H1 (cell line): Measurements from ENCODE around the gene SLC47A2. TPM values are rescaled to one million over a fixed set of nuclear protein-coding genes. Genes with fewer than 3 reads are reported as not detected.
A peak's percentile ranks its signal among the peaks of the same experiment; 100 is the strongest.

Source experiments
- CTCF ChIA-PET: fragments of 300-600 bp; sonication (Branson Sonifier 250); formaldehyde crosslinking; loops from one replicate; lab custom pipeline; 2021; ENCODE audit not compliant: partially characterized antibody; lab: Charles Lee
- POLR2A ChIA-PET: fragments of 300-600 bp; sonication (Branson Sonifier 250); formaldehyde crosslinking; loops from one replicate; lab custom pipeline; 2021; ENCODE audit warnings: inconsistent platforms; ENCODE audit not compliant: partially characterized antibody; lab: Charles Lee
- DNase-seq, 2 experiments: peaks; one replicate each; pipeline versions ENCODE4 v3.0.0 to v3.0.0-alpha.2; 2010 to 2022; ENCODE audit warnings: low spot score in 2 of 2, low read depth in 1 of 2, mixed read lengths in 1 of 2
- FAIRE-seq: peaks from 2 replicates; lab custom pipeline; 2011; peaks lifted over from hg19 to GRCh38; lab: Jason Lieb, UNC
- H2AFZ ChIP-seq: 2 replicates; pipeline ENCODE4 v1.8.1; 2012; ENCODE audit warnings: low read length, inconsistent platforms
- H2AK5ac ChIP-seq: 2 replicates; pipeline ENCODE4 v1.6.1; 2013; ENCODE audit warnings: low read depth, low read length
- H2BK120ac ChIP-seq: replicated peaks from 2 replicates; pipeline ENCODE3; 2013; ENCODE audit warnings: low read depth, low read length, inconsistent platforms
- H2BK12ac ChIP-seq: 2 replicates; pipeline ENCODE4 v1.6.1; 2013; ENCODE audit warnings: low read depth, low read length
- H2BK15ac ChIP-seq: 2 replicates; pipeline ENCODE4 v1.6.1; 2013; ENCODE audit warnings: low read length
- H2BK20ac ChIP-seq: 2 replicates; pipeline ENCODE4 v1.6.1; 2013; ENCODE audit warnings: low read length
- H2BK5ac ChIP-seq: 2 replicates; pipeline ENCODE4 v1.6.1; 2013; ENCODE audit warnings: low read depth, low read length
- H3K14ac ChIP-seq: 2 replicates; pipeline ENCODE4 v1.6.1; 2013; ENCODE audit warnings: inconsistent platforms; ENCODE audit not compliant: insufficient read length
- H3K18ac ChIP-seq: 2 replicates; pipeline ENCODE4 v1.6.1; 2013; ENCODE audit warnings: low read length; ENCODE audit errors: extremely low read depth
- H3K23ac ChIP-seq: 2 replicates; pipeline ENCODE4 v1.6.1; 2013; ENCODE audit warnings: inconsistent platforms; ENCODE audit not compliant: insufficient read length
- H3K23me2 ChIP-seq: 2 replicates; pipeline ENCODE4 v1.6.1; 2013; ENCODE audit warnings: low read depth, low read length
- H3K27ac ChIP-seq: 2 replicates; pipeline ENCODE4 v1.6.1; 2011; ENCODE audit warnings: low read depth, low read length, inconsistent platforms
- H3K27me3 ChIP-seq, 4 experiments: replicated peaks in 1 of 4; 1 replicate in 1 of 4; 2 replicates in 3 of 4; pipeline versions ENCODE4 v1.6.1 to v1.8.1; 2011 to 2013; ENCODE audit warnings: low read length in 3 of 4, mild to moderate bottlenecking in 3 of 4, inconsistent platforms in 2 of 4, mixed read lengths in 2 of 4, moderate library complexity in 1 of 4; ENCODE audit not compliant: control insufficient read depth in 3 of 4, insufficient read depth in 3 of 4; ENCODE audit errors: extremely low read depth in 1 of 4
- H3K36me3 ChIP-seq, 4 experiments: 2 replicates each; pipeline versions ENCODE4 v1.6.1 to v1.8.1; 2011 to 2013; ENCODE audit warnings: mild to moderate bottlenecking in 4 of 4, low read length in 3 of 4, moderate library complexity in 2 of 4, control low read depth in 1 of 4, inconsistent platforms in 1 of 4; ENCODE audit not compliant: insufficient read depth in 4 of 4, control insufficient read depth in 2 of 4
- H3K4ac ChIP-seq: replicated peaks from 2 replicates; pipeline ENCODE3; 2013; ENCODE audit warnings: low read length, low read depth, mixed read lengths, inconsistent platforms; ENCODE audit not compliant: insufficient read length
- H3K4me1 ChIP-seq, 4 experiments: replicated peaks in 1 of 4; 1 replicate in 1 of 4; 2 replicates in 3 of 4; pipeline versions ENCODE4 v1.6.1 to v1.8.1; 2011 to 2013; ENCODE audit warnings: low read length in 3 of 4, inconsistent platforms in 2 of 4, mixed read lengths in 1 of 4; ENCODE audit not compliant: insufficient read depth in 4 of 4, control insufficient read depth in 3 of 4
- H3K4me2 ChIP-seq, 2 experiments: 2 replicates each; pipeline versions ENCODE4 v1.6.1 to v1.8.1; 2011 to 2013; ENCODE audit warnings: low read depth in 2 of 2, low read length in 2 of 2, control low read depth in 1 of 2, inconsistent platforms in 1 of 2, mild to moderate bottlenecking in 1 of 2; ENCODE audit not compliant: insufficient read depth in 1 of 2
- H3K4me3 ChIP-seq, 4 experiments: fragments of 200-600, 300-600 bp in 1 of 4; sonication (generic), shearing (Covaris generic), sonication (Bioruptor Twin) in 1 of 4; 2 replicates each; pipeline versions ENCODE4 v1.5.1 to v1.8.1; 2011 to 2016; ENCODE audit warnings: low read length in 4 of 4, low read depth in 3 of 4, control low read depth in 2 of 4, inconsistent platforms in 2 of 4, mild to moderate bottlenecking in 2 of 4, mixed read lengths in 1 of 4, moderate library complexity in 1 of 4; ENCODE audit not compliant: insufficient read depth in 2 of 4; ENCODE audit errors: extremely low read depth in 1 of 4
- H3K56ac ChIP-seq: replicated peaks from 2 replicates; pipeline ENCODE3; 2013; ENCODE audit warnings: low read depth, mild to moderate bottlenecking, mixed read lengths, low read length, inconsistent platforms; ENCODE audit not compliant: insufficient read length
- H3K79me1 ChIP-seq: 2 replicates; pipeline ENCODE4 v1.6.1; 2013; ENCODE audit warnings: low read depth, low read length, control low read depth
- H3K79me2 ChIP-seq, 2 experiments: 2 replicates each; pipeline versions ENCODE4 v1.6.1 to v1.8.1; 2012 to 2013; ENCODE audit warnings: low read length in 2 of 2, mild to moderate bottlenecking in 2 of 2, inconsistent platforms in 1 of 2; ENCODE audit not compliant: insufficient read depth in 2 of 2, control insufficient read depth in 1 of 2
- H3K9ac ChIP-seq, 4 experiments: replicated peaks in 1 of 4; 1 replicate in 1 of 4; 2 replicates in 3 of 4; pipeline versions ENCODE4 v1.6.1 to v1.8.1; 2011 to 2013; ENCODE audit warnings: low read depth in 3 of 4, low read length in 3 of 4, control low read depth in 2 of 4, mild to moderate bottlenecking in 2 of 4, moderate library complexity in 2 of 4, inconsistent platforms in 1 of 4; ENCODE audit errors: extremely low read depth in 1 of 4
- H3K9me3 ChIP-seq, 2 experiments: 2 replicates each; pipeline versions ENCODE4 v1.6.1 to v1.8.1; 2012 to 2013; ENCODE audit warnings: mild to moderate bottlenecking in 2 of 2, moderate library complexity in 2 of 2, control low read depth in 1 of 2, inconsistent platforms in 1 of 2, low read depth in 1 of 2, low read length in 1 of 2, mixed read lengths in 1 of 2; ENCODE audit not compliant: insufficient read depth in 2 of 2
- H4K20me1 ChIP-seq, 2 experiments: replicated peaks in 1 of 2; 2 replicates each; pipeline versions ENCODE3 to v1.8.1; 2011 to 2013; ENCODE audit warnings: inconsistent platforms in 2 of 2, low read length in 2 of 2, mild to moderate bottlenecking in 1 of 2; ENCODE audit not compliant: insufficient read depth in 2 of 2, control insufficient read depth in 1 of 2
- H4K5ac ChIP-seq: 2 replicates; pipeline ENCODE4 v1.6.1; 2013; ENCODE audit warnings: low read length, low read depth, mixed read lengths, inconsistent platforms; ENCODE audit not compliant: insufficient read length
- H4K8ac ChIP-seq: 2 replicates; pipeline ENCODE4 v1.8.0; 2013; ENCODE audit warnings: mild to moderate bottlenecking, moderate library complexity, low read length, inconsistent platforms; ENCODE audit not compliant: insufficient read depth; ENCODE audit errors: extremely low read depth
- H4K91ac ChIP-seq: replicated peaks from 2 replicates; pipeline ENCODE3; 2013; ENCODE audit warnings: low read length, mixed read lengths, inconsistent platforms; ENCODE audit not compliant: insufficient read length
- CTCF ChIP-seq, 3 experiments: IDR thresholded peaks; 1 replicate in 2 of 3; 2 replicates in 1 of 3; pipeline versions ENCODE4 v1.5.1 to v1.6.1; 2011; ENCODE audit warnings: low read length in 3 of 3, mild to moderate bottlenecking in 3 of 3, inconsistent platforms in 2 of 3, low read depth in 1 of 3, moderate library complexity in 1 of 3; ENCODE audit not compliant: insufficient read depth in 1 of 3; ENCODE audit errors: control extremely low read depth in 1 of 3
- EGR1 ChIP-seq: IDR thresholded peaks from 2 replicates; pipeline ENCODE4 v1.6.1; 2011; ENCODE audit warnings: low read depth, low read length, borderline replicate concordance
- EZH2 ChIP-seq: fragments of 200-600 bp; sonication (generic); IDR thresholded peaks from 2 replicates; pipeline ENCODE4 v1.7.1; 2012; ENCODE audit warnings: low read depth, mild to moderate bottlenecking, moderate library complexity, low read length, inconsistent platforms; ENCODE audit not compliant: severe bottlenecking
- NANOG ChIP-seq: IDR thresholded peaks from 2 replicates; pipeline ENCODE4 v1.6.1; 2011; ENCODE audit warnings: low read length, low read depth, mild to moderate bottlenecking, inconsistent platforms; ENCODE audit not compliant: insufficient read depth, poor library complexity, severe bottlenecking
- PHF8 ChIP-seq: fragments of 200-600 bp; sonication (generic); conservative IDR thresholded peaks from 2 replicates; pipeline ENCODE4 v1.7.1; 2012; ENCODE audit warnings: low read depth, mild to moderate bottlenecking, inconsistent platforms, low read length, moderate library complexity
- SUZ12 ChIP-seq: fragments of 200-600 bp; sonication (generic); IDR thresholded peaks from 2 replicates; pipeline ENCODE4 v1.6.1; 2012; ENCODE audit warnings: mild to moderate bottlenecking, inconsistent platforms, low read length, moderate library complexity, mixed read lengths
- TEAD4 ChIP-seq: IDR thresholded peaks from 2 replicates; pipeline ENCODE4 v1.6.1; 2012; ENCODE audit warnings: low read depth, low read length, inconsistent platforms, mixed read lengths
- WGBS, 2 experiments: shearing (Covaris generic) in 1 of 2; methylation state at CpG; one replicate each; pipeline versions ENCODE4 v1.1.6 to v1.1.7; 2013 to 2015; ENCODE audit warnings: low lambda C conversion rate in 2 of 2, mixed read lengths in 2 of 2, inconsistent platforms in 1 of 2, low coverage in 1 of 2, missing lambda C conversion rate in 1 of 2; ENCODE audit not compliant: insufficient replicate concordance in 2 of 2, insufficient coverage in 1 of 2, insufficient read length in 1 of 2; ENCODE audit errors: extremely low coverage in 1 of 2, missing lambda C conversion rate in 1 of 2; 5-methylcytosine and 5-hydroxymethylcytosine counted together
- polyA plus RNA-seq, 7 experiments: library from polyadenylated mRNA; depleted of rRNA in 3 of 7; stranded (reverse) in 5 of 7; unstranded in 2 of 7; fragments of >200 nt in 5 of 7; fragments of 200-250 nt in 2 of 7; gene quantifications; 1 replicate in 5 of 7; 2 replicates in 1 of 7; 4 replicates in 1 of 7; pipeline versions ENCODE4 v1.2.1 to v1.2.3, GENCODE V29; 2011 to 2013; ENCODE audit warnings: missing spikeins in 2 of 7, mixed read lengths in 2 of 7
- total RNA-seq: library from RNA; stranded (reverse); fragmentation: NEBNext Ultra II Directional; extraction: Animal tissue kit (Norgen Biotek cat#: 25700); gene quantifications from 2 replicates; pipeline ENCODE4 v1.2.1, GENCODE V29; 2021

The SLC47A2 gene
- total and polyA plus RNA-seq, 2 of the 8 experiments (the other 6 are each of a cell fraction or from before 2014, with no cell fraction given), result not detected

GRCh38 chr17:19705201-19705600 is 11.2 kb downstream of the SLC47A2 start:
- H4K91ac ChIP-seq, result no peak overlapping the region
- no peaks in the 10 kb centered on the region for H3K36me3 ChIP-seq
- no peak overlapping the region for H3K9ac ChIP-seq
- H3K4me3 ChIP-seq, result no peak overlapping the region
- no peak overlapping the region for H2AFZ ChIP-seq
- H2BK15ac ChIP-seq, result no peak overlapping the region
- H3K79me2 ChIP-seq, result no peaks in the 10 kb centered on the region
- H4K8ac ChIP-seq, result no peak overlapping the region
- no peaks in the 10 kb centered on the region for H4K20me1 ChIP-seq
- no peak for FAIRE-seq
- no peak overlapping the region for H3K4me2 ChIP-seq
- H3K4ac ChIP-seq, result no peak overlapping the region
- H2BK20ac ChIP-seq, result 0 out of 2 replicates have a peak overlapping the region, but pooled peaks have one; percentile 10
- no peak overlapping the region for H2BK120ac ChIP-seq
- H2BK12ac ChIP-seq, result 0 out of 2 replicates have a peak overlapping the region, but pooled peaks have one; percentile 60
- H3K56ac ChIP-seq, result no peak overlapping the region
- H2BK5ac ChIP-seq, result no peak overlapping the region
- H3K18ac ChIP-seq, result peak overlapping the region; percentile 32
- H3K9me3 ChIP-seq, result no peaks in the 10 kb centered on the region
- TF ChIP-seq PHF8, result no peak
- no peak for TF ChIP-seq EGR1
- no peak for TF ChIP-seq EZH2
- no peak for TF ChIP-seq TEAD4
- TF ChIP-seq NANOG, result no peak
- no peak for TF ChIP-seq SUZ12
- TF ChIP-seq CTCF (IDR thresholded peaks at IDR 0.05; ENCODE audit: control extremely low read depth in 1 of 3, insufficient read depth in 1 of 3, low read depth in 1 of 3, low read length in 3 of 3), result no peak
- TF ChIP-seq, all 59 proteins: peak for 0
- Histone ChIP-seq H3K79me1 (no peaks in the 10 kb centered on the region), H3K23me2 (no peaks in the 10 kb centered on the region), H3K14ac (no peak overlapping the region), H2AK5ac (no peak overlapping the region), H3K27me3 (no peaks in the 10 kb centered on the region), H3K23ac (no peak overlapping the region), H3K27ac (no peak overlapping the region), H3K4me1 (peaks cover 9 to 31% (median 20%) of the 10 kb centered on the region in 4 experiments), H4K5ac (no peak overlapping the region)
- ChIA-PET POLR2A (interaction anchor here (1.3 kb wide), 1 partner anchor 53 kb away, joined by 3 read pairs; no protein-coding TSS in a partner anchor), CTCF (interaction anchor here (0.7 to 1.2 kb wide), 3 partner anchors 9 to 61 kb away, joined by 3 to 4 read pairs (median 3); no protein-coding TSS in a partner anchor)
- no peak for DNase-seq
- 88% methylated on average over 6 of the region's 13 CpGs; no CpG with 5 or more reads in 1 of the 2 experiments for WGBS, 2 experiments
